ENCODE results near the gene SPN.
A peak's percentile ranks its signal among the peaks of the same experiment; 100 is the strongest.
"Not testable (repeated sequence)": the region's sequence is repeated elsewhere in the genome, so short reads cannot be mapped to it uniquely, and the experiment has no call there.

Gene SPN

DNA sequence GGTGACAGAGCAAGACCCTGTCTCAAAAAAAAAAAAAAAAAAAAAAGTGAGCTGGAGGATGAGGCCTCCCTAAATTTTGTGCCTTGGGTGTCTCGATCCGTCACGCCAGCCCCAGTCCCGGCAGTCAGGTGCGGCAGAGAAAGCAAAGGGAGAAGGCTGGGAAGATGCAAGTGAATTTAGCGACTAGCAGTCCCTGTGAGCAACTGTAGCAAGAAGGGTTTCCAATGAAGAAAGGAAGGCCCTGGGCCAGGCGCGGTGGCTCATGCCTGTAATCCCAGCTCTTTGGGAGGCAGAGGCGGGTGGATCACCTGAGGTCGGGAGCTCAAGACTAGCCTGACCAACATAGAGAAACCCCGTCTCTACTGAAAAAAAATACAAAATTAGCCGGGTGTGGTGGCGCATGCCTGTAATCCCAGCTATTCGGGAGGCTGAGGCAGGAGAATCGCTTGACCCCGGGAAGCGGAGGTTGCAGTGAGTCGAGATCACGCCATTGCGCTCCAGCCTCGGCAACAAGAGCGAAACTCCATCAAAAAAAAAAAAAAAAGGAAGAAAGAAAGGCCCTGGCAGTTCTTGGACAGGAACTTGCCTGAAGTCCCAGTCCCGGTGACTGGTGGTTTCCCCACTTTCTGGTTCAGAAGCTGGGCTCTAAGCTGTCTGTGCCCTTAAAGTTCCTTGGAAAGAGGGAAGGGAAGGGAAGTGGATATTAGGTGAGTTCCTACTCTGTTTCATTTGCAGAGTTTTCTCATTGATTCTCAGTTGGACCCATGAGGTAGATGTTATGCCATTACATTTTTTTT lies 14.1 kb downstream of the SPN start:
- DNase-seq (ENCODE audit: low read depth): no peak

DNA sequence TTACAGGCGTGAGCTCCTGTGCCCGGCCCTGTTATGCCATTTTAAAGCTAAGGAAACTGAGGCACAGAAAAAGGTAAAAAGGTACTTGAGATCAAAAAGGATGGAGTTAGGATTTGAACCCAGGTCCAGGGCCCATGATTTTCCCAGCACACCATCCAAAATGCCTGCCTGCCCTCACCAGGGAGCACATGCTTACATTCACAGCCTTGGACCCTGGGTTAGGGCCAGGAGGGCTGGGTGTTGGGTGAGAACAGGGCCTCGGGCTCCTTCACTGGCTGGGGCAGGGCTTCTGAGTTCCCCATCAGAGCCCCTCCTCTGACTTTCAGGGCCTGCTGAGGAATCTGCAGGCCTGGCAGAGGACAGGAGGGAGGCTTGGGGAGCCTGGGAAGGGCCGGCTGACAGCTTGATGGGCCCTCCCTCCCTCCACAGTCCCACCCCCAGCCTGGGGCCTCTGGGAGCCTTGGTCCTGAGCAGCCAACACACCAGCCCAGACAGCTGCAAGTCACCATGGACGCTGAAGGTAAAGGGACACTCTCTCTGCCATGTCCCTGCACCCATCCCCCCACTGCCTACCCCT lies 15.7 kb downstream of the SPN start, which contains the start of gene QPRT:
Gene QPRT (plus strand): TSS at position 490 of the 577 bp plus-strand sequence. CDS start 18 bp downstream, at position 508.
- no peak for DNase-seq (ENCODE audit: low read depth)

GRCh38 chr16:29680180-29680598 lies 17.1 kb downstream of the SPN start:
- no peak for DNase-seq (ENCODE audit: low read depth)

DNA sequence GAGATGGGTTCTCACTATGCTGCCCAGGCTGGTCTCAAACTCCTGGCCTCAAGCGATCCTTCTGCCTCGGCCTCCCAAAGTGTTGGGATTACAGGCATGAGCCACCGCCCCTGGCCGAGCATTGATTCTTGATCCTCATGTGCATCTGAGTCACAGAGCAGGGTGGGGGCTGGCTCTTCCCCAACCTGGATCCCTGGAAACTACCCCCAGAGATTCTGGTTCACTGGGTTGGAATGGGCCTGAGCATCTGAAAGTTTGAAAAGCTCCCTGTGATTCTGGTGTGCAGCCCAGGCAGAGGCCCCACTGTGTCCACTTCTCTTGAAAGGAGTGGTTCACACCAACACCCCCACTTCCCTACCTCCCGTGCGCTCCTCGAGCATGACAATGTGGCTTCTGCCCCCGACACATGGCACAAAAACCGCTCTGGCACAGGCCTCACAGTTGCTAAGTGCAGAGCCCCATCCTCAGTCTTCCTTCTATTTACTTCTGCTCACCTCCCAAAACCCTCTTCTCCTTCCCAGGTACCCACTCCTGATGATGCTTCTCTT lies 20.6 kb downstream of the SPN start:
- no peak for DNase-seq (ENCODE audit: low read depth)

DNA sequence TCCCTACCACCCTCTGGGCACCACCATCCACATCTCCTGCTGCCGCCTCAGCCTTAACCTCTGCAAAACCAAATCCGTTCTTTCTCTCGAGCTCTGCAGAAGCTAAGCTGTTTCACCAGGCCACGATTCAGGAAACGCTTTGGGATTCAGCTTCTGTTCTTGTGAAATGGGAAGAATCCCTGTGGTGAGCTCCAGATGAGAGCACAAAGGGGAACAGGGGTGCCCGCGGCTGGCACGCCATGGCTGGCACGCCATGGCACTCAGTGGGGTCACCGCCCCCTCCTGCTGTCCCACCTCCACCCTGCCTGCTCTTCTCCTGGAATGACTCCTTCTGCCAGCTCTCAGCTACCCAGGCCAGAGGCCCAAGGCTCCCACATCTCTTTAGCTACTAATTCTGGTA lies 21.6 kb downstream of the SPN start:
- DNase-seq (ENCODE audit: low read depth): no peak

DNA sequence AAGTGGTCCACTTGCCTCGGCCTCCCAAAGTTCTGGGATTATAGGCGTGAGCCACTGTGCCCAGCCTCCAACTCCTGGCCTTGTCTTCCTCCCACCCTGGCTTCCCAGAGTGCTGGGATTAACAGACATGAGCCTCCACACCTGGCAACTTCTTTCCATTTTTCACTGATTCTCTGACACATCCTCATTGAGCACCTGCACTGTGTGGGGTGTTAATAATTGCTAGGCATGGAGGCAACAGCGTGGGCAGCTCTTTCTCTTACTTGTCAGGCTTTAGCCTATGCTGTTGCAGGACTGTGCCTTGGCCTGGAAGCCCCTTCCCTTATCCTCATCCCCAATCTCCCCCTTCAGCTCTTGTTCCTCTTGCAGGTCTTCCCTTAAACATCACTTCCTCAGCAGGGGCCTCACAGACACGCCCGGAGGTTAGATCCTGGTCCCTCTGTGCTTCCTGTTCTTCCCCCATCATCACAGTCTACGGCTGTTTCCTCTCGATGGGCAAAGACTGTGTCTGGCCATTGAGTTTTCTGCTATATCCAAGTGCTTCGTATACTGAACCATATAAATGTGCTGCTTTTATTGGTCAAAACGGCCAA lies 23.8 kb downstream of the SPN start:
- no peak for DNase-seq (ENCODE audit: low read depth)

GRCh38 chr16:29687755-29688154 lies 24.7 kb downstream of the SPN start:
- no peak for DNase-seq (ENCODE audit: low read depth)

DNA sequence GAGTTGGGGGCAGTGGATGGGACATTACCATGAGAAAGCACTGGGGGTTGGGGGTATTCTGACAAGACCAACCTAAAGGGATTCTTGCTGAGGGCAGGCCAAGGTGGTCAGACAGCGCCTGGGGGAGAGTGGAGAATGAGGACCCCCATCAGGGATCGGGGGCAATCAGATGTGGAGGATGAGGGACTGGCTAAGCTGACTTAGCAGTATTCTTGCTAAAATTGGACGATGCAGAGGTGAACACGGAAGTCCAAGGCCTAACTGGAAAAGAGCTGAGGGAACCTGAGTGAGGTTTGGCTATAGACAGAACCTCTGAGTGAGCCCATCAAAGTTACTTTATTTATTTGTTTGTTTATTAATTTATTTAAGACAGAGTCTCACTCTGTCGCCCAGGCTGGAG lies 25.1 kb downstream of the SPN start:
- DNase-seq (ENCODE audit: low read depth): no peak

DNA sequence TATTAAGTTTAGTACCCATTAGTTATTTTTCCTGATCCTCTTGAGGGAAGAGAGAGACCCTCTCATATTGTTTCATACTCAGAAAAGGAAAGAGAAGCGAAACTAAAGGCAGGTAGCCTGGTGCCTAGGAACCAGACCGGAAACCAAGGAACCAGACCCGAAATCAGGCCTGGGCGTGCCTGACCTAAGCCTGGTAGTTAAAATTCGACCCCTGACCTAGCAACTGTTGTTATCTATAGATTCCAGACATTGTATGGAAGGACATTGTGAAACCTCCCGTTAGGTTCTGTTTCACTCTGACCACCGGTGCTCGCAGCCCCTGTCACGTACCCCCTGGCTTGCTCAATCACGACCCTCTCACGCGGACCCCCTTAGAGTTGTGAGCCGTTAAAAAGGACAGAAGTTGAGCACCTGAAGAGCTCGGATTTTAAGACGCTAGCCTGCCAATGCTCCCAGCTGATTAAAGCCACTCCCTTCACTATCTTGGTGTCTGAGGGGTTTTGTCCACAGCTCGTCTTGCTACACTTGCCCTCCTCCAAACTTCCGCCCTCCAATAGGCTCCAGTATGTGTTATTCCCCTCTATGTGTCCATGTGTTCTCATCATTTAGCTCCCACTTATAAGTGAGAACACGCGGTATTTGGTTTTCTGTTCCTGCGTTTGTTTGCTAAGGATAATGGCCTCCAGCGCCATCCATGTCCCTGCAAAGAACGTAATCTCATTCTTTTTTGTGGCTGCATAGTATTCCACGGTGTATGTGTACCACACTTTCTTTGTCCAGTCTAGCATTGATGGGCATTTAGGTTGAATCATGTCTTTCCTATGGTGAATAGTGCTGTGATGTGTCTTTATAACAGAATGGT lies 26.7 kb downstream of the SPN start:
- not testable (repeated sequence) for DNase-seq (ENCODE audit: low read depth)

DNA sequence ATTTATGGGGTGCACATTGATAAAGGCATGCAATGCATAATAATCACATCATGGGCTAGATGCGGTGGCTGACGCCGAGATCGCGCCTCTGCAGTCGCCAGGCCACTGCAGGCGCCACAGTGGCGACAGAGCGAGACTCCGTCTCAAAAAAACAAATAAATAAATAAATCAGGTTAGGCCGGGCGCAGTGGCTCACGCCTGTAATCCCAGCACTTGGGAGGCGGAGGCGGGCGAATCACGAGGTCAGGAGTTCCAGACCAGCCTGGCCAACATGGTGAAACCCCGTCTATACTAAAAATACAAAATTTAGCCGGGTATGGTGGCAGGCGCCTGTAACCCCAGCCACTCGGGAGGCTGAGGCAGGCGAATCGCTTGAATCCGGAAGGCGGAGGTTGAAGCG lies 29.6 kb downstream of the SPN start:
- DNase-seq (ENCODE audit: low read depth): not testable (repeated sequence)

DNA sequence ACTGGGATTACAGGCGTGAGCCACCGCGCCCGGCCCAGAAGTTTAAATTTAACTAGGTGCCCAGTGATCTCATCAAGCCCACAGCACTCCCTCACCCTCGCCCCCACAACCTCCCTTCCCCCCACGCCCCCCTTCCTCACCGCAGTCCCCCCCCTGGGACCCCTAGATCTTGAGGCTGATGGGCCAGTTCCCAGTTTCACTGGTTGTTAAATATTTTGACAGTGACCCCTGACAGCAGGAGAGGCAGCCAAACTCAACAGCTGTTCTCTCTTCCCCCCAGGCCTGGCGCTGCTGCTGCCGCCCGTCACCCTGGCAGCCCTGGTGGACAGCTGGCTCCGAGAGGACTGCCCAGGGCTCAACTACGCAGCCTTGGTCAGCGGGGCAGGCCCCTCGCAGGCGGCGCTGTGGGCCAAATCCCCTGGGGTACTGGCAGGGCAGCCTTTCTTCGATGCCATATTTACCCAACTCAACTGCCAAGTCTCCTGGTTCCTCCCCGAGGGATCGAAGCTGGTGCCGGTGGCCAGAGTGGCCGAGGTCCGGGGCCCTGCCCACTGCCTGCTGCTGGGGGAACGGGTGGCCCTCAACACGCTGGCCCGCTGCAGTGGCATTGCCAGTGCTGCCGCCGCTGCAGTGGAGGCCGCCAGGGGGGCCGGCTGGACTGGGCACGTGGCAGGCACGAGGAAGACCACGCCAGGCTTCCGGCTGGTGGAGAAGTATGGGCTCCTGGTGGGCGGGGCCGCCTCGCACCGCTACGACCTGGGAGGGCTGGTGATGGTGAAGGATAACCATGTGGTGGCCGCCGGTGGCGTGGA lies 31.5 kb downstream of the SPN start:
- no peak for DNase-seq (ENCODE audit: low read depth)

GRCh38 chr16:29695675-29696074 lies 32.6 kb downstream of the SPN start:
- not testable (repeated sequence) for DNase-seq (ENCODE audit: low read depth)

DNA sequence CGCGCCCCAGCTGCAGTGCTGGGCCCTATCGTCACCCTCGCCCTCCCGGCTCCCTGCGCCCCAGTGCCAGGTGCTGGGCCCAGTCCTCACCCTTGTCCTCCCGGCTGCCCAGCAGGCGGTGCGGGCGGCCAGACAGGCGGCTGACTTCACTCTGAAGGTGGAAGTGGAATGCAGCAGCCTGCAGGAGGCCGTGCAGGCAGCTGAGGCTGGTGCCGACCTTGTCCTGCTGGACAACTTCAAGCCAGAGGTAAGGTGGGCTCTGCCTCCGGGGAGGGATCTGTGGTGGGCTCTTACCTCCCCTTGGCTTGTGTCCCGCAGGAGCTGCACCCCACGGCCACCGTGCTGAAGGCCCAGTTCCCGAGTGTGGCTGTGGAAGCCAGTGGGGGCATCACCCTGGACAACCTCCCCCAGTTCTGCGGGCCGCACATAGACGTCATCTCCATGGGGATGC lies 33.9 kb downstream of the SPN start:
- DNase-seq (ENCODE audit: low read depth): no peak

DNA sequence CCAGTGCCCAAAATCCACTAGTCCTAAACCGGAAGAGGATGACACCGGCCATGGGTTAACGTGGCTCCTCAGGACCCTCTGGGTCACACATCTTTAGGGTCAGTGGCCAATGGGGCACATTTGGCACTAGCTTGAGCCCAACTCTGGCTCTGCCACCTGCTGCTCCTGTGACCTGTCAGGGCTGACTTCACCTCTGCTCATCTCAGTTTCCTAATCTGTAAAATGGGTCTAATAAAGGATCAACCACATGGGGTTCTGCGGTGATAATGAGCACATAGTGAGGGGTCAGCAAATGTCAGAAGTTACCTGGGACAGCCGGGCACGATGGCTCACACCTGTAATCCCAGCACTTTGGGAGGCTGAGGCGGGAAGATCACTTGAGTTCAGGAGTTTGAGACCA lies 34.3 kb downstream of the SPN start:
- no peak for DNase-seq (ENCODE audit: low read depth)

- DNase-seq (ENCODE audit: low read depth): no peak
These were observed 35.0 kb downstream of the SPN start for GRCh38 chr16:29698042-29698441.

DNA sequence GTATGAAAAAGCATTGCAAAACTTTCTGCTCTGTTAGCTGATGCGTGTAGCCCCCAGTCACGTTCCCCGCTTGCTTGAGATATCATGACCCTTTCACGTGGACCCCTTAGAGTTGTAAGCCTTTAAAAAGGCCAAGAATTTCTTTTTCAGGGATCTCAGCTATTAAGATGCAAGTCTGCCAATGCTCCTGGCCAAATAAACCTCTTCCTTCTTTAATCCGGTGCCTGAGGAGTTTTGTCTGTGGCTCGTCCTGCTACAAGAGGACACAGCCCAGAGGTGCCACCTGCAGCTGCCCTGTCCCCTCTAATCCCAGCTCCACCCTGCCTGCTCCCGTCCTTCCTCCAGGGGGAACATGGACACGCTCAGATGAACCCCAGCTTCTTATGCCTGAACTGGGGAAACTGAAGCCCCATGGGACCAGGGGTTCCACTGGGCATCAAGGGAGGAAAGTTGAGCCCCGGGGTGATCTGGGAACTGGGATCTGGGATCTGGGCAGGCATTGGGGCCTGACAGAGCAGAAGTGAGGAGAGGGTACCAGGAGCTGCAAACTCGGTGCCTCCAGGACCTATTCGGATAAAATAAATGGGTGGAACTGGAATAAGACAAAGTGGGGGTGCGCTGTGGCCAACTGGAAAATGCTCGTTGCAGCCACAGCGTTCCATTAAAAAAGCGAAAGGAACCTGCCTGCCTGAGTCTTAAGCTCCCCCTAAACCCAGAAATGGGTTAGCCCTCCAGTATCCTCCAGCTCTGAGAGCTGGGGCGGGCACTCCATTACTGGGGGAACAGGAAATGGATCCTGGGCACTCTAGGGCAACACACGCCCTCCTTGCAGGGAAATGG lies 35.7 kb downstream of the SPN start:
- no peak for DNase-seq (ENCODE audit: low read depth)

- DNase-seq (ENCODE audit: low read depth): no peak
These were observed 36.5 kb downstream of the SPN start for GRCh38 chr16:29699324-29700219.

- DNase-seq (ENCODE audit: low read depth): peak; percentile 77
These were observed 37.4 kb downstream of the SPN start for GRCh38 chr16:29700253-29700987.

GRCh38 chr16:29701214-29701555 lies 38.1 kb downstream of the SPN start:
- DNase-seq (ENCODE audit: low read depth): no peak

Measured in GM04504 (cell line).